GM12891 (cell line): ENCODE results near the gene CLTB.
"Not testable (repeated sequence)": the region's sequence is repeated elsewhere in the genome, so short reads cannot be mapped to it uniquely, and the experiment has no call there.

ENCODE experiments used
- PAX5 ChIP-seq: IDR thresholded peaks from 2 replicates; pipeline ENCODE4 v1.6.1; 2011; ENCODE audit warnings: low read length, moderate library complexity, mild to moderate bottlenecking; ENCODE audit not compliant: insufficient read depth, severe bottlenecking
- POLR2A ChIP-seq: IDR thresholded peaks from 2 replicates; pipeline ENCODE4 v1.6.1; 2011; ENCODE audit warnings: low read depth, low read length, control low read depth
- POLR2AphosphoS5 ChIP-seq: IDR thresholded peaks from 2 replicates; pipeline ENCODE4 v1.6.1; 2011; ENCODE audit warnings: low read depth, low read length, control low read depth
- POU2F2 ChIP-seq: IDR thresholded peaks from 2 replicates; pipeline ENCODE4 v1.6.1; 2011; ENCODE audit warnings: low read depth, mild to moderate bottlenecking, control low read depth, low read length, moderate library complexity
- TAF1 ChIP-seq: IDR thresholded peaks from 2 replicates; pipeline ENCODE4 v1.6.1; 2011; ENCODE audit warnings: low read depth, low read length, control low read depth

DNA sequence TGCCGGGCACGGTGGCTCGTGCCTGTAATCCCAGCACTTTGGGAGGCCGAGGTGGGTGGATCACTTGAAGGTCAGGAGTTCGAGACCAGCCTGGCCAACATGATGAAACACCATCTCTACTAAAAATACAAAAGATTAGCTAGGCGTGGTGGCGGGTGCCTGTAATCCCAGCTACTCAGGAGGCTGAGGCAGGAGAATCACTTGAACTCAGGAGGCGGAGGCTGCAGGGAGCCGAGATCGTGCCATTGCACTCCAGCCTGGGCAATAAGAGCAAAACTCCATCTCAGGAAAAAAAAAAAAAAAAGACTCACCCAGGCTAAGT is 8.1 kb downstream of the CLTB start:
- not testable (repeated sequence) for TF ChIP-seq POLR2AphosphoS5, POLR2A, TAF1, POU2F2, PAX5
